ENCODE data around the gene CD79B.

DNA sequence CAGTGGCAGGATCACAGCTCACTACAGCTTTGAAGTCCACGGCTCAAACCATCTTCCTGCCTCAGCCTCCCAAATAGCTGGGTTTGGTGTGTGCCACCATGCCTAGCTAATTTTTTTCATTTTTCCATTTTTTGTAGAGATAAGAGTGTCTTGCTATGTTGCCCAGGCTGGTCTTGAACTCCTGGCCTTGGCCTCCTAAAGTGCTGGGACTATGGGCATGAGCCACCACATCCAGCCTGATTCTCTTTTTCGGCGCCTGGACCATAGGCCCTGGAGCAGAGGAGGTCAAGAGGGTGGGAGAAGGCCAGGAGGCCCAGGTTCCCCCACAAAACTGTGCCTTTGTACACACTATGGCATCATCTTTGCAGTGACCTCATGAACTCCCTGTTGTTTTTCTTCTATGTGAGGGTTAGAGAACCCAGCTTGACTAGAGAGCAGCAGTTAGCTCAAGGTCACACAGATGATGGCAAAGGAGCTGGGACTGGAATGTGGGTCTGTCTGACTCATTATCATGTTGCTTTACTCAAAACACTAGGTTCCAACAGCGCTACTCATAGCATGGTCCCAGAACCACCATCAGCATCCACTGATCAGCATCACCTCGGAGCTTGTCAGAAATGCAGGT lies 24.3 kb upstream of the CD79B start:
- TF ChIP-seq, protein P1, sequence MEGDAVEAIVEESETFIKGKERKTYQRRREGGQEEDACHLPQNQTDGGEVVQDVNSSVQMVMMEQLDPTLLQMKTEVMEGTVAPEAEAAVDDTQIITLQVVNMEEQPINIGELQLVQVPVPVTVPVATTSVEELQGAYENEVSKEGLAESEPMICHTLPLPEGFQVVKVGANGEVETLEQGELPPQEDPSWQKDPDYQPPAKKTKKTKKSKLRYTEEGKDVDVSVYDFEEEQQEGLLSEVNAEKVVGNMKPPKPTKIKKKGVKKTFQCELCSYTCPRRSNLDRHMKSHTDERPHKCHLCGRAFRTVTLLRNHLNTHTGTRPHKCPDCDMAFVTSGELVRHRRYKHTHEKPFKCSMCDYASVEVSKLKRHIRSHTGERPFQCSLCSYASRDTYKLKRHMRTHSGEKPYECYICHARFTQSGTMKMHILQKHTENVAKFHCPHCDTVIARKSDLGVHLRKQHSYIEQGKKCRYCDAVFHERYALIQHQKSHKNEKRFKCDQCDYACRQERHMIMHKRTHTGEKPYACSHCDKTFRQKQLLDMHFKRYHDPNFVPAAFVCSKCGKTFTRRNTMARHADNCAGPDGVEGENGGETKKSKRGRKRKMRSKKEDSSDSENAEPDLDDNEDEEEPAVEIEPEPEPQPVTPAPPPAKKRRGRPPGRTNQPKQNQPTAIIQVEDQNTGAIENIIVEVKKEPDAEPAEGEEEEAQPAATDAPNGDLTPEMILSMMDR (conservative IDR thresholded peaks at IDR 0.05; ENCODE audit: low read depth in 2 of 2), result no peak
- TF ChIP-seq EZH2 (IDR thresholded peaks at IDR 0.05; ENCODE audit: low read depth, unreplicated experiment), result no peak
- TF ChIP-seq POLR2AphosphoS5 (IDR thresholded peaks at IDR 0.05; ENCODE audit: low read depth), result no peak
- no peak for TF ChIP-seq ZNF114 (CRISPR knock-in tag; IDR thresholded peaks at IDR 0.05)
- TF ChIP-seq, protein P2, sequence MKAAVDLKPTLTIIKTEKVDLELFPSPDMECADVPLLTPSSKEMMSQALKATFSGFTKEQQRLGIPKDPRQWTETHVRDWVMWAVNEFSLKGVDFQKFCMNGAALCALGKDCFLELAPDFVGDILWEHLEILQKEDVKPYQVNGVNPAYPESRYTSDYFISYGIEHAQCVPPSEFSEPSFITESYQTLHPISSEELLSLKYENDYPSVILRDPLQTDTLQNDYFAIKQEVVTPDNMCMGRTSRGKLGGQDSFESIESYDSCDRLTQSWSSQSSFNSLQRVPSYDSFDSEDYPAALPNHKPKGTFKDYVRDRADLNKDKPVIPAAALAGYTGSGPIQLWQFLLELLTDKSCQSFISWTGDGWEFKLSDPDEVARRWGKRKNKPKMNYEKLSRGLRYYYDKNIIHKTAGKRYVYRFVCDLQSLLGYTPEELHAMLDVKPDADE (IDR thresholded peaks at IDR 0.05), result no peak
- TF ChIP-seq, protein P3, sequence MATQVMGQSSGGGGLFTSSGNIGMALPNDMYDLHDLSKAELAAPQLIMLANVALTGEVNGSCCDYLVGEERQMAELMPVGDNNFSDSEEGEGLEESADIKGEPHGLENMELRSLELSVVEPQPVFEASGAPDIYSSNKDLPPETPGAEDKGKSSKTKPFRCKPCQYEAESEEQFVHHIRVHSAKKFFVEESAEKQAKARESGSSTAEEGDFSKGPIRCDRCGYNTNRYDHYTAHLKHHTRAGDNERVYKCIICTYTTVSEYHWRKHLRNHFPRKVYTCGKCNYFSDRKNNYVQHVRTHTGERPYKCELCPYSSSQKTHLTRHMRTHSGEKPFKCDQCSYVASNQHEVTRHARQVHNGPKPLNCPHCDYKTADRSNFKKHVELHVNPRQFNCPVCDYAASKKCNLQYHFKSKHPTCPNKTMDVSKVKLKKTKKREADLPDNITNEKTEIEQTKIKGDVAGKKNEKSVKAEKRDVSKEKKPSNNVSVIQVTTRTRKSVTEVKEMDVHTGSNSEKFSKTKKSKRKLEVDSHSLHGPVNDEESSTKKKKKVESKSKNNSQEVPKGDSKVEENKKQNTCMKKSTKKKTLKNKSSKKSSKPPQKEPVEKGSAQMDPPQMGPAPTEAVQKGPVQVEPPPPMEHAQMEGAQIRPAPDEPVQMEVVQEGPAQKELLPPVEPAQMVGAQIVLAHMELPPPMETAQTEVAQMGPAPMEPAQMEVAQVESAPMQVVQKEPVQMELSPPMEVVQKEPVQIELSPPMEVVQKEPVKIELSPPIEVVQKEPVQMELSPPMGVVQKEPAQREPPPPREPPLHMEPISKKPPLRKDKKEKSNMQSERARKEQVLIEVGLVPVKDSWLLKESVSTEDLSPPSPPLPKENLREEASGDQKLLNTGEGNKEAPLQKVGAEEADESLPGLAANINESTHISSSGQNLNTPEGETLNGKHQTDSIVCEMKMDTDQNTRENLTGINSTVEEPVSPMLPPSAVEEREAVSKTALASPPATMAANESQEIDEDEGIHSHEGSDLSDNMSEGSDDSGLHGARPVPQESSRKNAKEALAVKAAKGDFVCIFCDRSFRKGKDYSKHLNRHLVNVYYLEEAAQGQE (IDR thresholded peaks at IDR 0.05; ENCODE audit: unreplicated experiment), result no peak
- no peak for TF ChIP-seq EZH2phosphoT487 (IDR thresholded peaks at IDR 0.05; ENCODE audit: unreplicated experiment)

Measured in GM23338 (cell line).